GM21786 (cell line): ENCODE measurements around the gene STAM2.
"Not testable (repeated sequence)": the region's sequence is repeated elsewhere in the genome, so short reads cannot be mapped to it uniquely, and the experiment has no call there.

Experiments used
- ATAC-seq: cut with Tn5 transposase; IDR thresholded peaks from one replicate; pipeline ENCODE4 v1.9.1; 2021; ENCODE audit not compliant: unreplicated experiment

Gene STAM2

GRCh38 chr2:152173831-152174230, 1.7 kb downstream of the STAM2 start:
- no peak for ATAC-seq

GRCh38 chr2:152172201-152172785, 3.3 kb downstream of the STAM2 start:
- not testable (repeated sequence) for ATAC-seq

GRCh38 chr2:152171718-152172117, 3.8 kb downstream of the STAM2 start:
- no peak for ATAC-seq

GRCh38 chr2:152169158-152169557, 6.4 kb downstream of the STAM2 start:
- ATAC-seq: not testable (repeated sequence)

- ATAC-seq: not testable (repeated sequence)
Observed at GRCh38 chr2:152167470-152167869, 8.1 kb downstream of the STAM2 start.

GRCh38 chr2:152167065-152167464, 8.5 kb downstream of the STAM2 start:
- ATAC-seq: peak; percentile 36

GRCh38 chr2:152166633-152167032, 8.9 kb downstream of the STAM2 start:
- ATAC-seq: peak; percentile 76

GRCh38 chr2:152165780-152166179, 9.8 kb downstream of the STAM2 start:
- no peak for ATAC-seq

- ATAC-seq: no peak
Observed at GRCh38 chr2:152165306-152165705, 10.3 kb downstream of the STAM2 start.

GRCh38 chr2:152163669-152164068, 11.9 kb downstream of the STAM2 start:
- not testable (repeated sequence) for ATAC-seq

GRCh38 chr2:152162141-152162540, 13.4 kb downstream of the STAM2 start:
- ATAC-seq: no peak

GRCh38 chr2:152161598-152161997, 14.0 kb downstream of the STAM2 start:
- ATAC-seq: peak; percentile 48

GRCh38 chr2:152160378-152160777, 15.2 kb downstream of the STAM2 start:
- ATAC-seq: not testable (repeated sequence)

GRCh38 chr2:152157253-152157652, 18.3 kb downstream of the STAM2 start:
- ATAC-seq: no peak

- ATAC-seq: no peak
Observed at GRCh38 chr2:152155209-152155608, 20.4 kb downstream of the STAM2 start.

- ATAC-seq: no peak
Observed at GRCh38 chr2:152154462-152154861, 21.1 kb downstream of the STAM2 start.

- ATAC-seq: peak; percentile 81
Observed at GRCh38 chr2:152134488-152135280, 40.9 kb downstream of the STAM2 start.

- no peak for ATAC-seq
Observed at GRCh38 chr2:152132306-152132705, 43.3 kb downstream of the STAM2 start.

- ATAC-seq: no peak
Observed at GRCh38 chr2:152127628-152128027, 47.9 kb downstream of the STAM2 start.

- no peak for ATAC-seq
Observed at GRCh38 chr2:152126664-152127063, 48.9 kb downstream of the STAM2 start.

- ATAC-seq: no peak
Observed at GRCh38 chr2:152122161-152122560, 53.4 kb downstream of the STAM2 start.

- no peak for ATAC-seq
Observed at GRCh38 chr2:152120430-152120829, 55.1 kb downstream of the STAM2 start.

- no peak for ATAC-seq
Observed at GRCh38 chr2:152115952-152116351, 59.6 kb downstream of the STAM2 start.
